ENCODE measurements around the gene NPAS3. TPM values are rescaled to one million over a fixed set of nuclear protein-coding genes. Genes with fewer than 3 reads are reported as not detected.

The NPAS3 gene
- total and polyA plus RNA-seq, 2 of the 8 experiments (the other 6 are each of a cell fraction or from before 2014, with no cell fraction given) = 0.11 to 0.60 TPM

GRCh38 chr14:33758547-33758946 is 819.9 kb downstream of the NPAS3 start (continued):
- TF ChIP-seq, protein P1, sequence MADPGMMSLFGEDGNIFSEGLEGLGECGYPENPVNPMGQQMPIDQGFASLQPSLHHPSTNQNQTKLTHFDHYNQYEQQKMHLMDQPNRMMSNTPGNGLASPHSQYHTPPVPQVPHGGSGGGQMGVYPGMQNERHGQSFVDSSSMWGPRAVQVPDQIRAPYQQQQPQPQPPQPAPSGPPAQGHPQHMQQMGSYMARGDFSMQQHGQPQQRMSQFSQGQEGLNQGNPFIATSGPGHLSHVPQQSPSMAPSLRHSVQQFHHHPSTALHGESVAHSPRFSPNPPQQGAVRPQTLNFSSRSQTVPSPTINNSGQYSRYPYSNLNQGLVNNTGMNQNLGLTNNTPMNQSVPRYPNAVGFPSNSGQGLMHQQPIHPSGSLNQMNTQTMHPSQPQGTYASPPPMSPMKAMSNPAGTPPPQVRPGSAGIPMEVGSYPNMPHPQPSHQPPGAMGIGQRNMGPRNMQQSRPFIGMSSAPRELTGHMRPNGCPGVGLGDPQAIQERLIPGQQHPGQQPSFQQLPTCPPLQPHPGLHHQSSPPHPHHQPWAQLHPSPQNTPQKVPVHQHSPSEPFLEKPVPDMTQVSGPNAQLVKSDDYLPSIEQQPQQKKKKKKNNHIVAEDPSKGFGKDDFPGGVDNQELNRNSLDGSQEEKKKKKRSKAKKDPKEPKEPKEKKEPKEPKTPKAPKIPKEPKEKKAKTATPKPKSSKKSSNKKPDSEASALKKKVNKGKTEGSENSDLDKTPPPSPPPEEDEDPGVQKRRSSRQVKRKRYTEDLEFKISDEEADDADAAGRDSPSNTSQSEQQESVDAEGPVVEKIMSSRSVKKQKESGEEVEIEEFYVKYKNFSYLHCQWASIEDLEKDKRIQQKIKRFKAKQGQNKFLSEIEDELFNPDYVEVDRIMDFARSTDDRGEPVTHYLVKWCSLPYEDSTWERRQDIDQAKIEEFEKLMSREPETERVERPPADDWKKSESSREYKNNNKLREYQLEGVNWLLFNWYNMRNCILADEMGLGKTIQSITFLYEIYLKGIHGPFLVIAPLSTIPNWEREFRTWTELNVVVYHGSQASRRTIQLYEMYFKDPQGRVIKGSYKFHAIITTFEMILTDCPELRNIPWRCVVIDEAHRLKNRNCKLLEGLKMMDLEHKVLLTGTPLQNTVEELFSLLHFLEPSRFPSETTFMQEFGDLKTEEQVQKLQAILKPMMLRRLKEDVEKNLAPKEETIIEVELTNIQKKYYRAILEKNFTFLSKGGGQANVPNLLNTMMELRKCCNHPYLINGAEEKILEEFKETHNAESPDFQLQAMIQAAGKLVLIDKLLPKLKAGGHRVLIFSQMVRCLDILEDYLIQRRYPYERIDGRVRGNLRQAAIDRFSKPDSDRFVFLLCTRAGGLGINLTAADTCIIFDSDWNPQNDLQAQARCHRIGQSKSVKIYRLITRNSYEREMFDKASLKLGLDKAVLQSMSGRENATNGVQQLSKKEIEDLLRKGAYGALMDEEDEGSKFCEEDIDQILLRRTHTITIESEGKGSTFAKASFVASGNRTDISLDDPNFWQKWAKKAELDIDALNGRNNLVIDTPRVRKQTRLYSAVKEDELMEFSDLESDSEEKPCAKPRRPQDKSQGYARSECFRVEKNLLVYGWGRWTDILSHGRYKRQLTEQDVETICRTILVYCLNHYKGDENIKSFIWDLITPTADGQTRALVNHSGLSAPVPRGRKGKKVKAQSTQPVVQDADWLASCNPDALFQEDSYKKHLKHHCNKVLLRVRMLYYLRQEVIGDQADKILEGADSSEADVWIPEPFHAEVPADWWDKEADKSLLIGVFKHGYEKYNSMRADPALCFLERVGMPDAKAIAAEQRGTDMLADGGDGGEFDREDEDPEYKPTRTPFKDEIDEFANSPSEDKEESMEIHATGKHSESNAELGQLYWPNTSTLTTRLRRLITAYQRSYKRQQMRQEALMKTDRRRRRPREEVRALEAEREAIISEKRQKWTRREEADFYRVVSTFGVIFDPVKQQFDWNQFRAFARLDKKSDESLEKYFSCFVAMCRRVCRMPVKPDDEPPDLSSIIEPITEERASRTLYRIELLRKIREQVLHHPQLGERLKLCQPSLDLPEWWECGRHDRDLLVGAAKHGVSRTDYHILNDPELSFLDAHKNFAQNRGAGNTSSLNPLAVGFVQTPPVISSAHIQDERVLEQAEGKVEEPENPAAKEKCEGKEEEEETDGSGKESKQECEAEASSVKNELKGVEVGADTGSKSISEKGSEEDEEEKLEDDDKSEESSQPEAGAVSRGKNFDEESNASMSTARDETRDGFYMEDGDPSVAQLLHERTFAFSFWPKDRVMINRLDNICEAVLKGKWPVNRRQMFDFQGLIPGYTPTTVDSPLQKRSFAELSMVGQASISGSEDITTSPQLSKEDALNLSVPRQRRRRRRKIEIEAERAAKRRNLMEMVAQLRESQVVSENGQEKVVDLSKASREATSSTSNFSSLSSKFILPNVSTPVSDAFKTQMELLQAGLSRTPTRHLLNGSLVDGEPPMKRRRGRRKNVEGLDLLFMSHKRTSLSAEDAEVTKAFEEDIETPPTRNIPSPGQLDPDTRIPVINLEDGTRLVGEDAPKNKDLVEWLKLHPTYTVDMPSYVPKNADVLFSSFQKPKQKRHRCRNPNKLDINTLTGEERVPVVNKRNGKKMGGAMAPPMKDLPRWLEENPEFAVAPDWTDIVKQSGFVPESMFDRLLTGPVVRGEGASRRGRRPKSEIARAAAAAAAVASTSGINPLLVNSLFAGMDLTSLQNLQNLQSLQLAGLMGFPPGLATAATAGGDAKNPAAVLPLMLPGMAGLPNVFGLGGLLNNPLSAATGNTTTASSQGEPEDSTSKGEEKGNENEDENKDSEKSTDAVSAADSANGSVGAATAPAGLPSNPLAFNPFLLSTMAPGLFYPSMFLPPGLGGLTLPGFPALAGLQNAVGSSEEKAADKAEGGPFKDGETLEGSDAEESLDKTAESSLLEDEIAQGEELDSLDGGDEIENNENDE (IDR thresholded peaks at IDR 0.05; ENCODE audit: insufficient replicate concordance, low read length) = no peak
- TF ChIP-seq POLR2AphosphoS5 (IDR thresholded peaks at IDR 0.05; ENCODE audit: low read depth, low read length) = no peak
- TF ChIP-seq CBX5 (IDR thresholded peaks at IDR 0.05; ENCODE audit: low read depth, low read length) = no peak

Measured in H1 (cell line).